Thyroid gland (tissue), 4 donors: ENCODE data around the gene PHPT1.

ENCODE experiments used
- POLR2A ChIP-seq, 2 donors: fragments of 450-650 bp; IDR thresholded peaks; one replicate each; pipeline ENCODE4 v1.6.1; 2017; ENCODE audit warnings: antibody characterized with exemption in 2 of 2, mild to moderate bottlenecking in 2 of 2, moderate library complexity in 1 of 2
- TF ChIP-seq, protein P1 (sequence below), 6 experiments: fragments of 200-600 bp in 3 of 6; fragments of 450-650 bp in 3 of 6; sonication (generic) in 3 of 6; IDR thresholded peaks; one replicate each; pipeline ENCODE4 v1.5.1; 2016 to 2019; ENCODE audit warnings: antibody characterized with exemption in 6 of 6, mild to moderate bottlenecking in 2 of 6, inconsistent platforms in 1 of 6, moderate library complexity in 1 of 6

DNA sequence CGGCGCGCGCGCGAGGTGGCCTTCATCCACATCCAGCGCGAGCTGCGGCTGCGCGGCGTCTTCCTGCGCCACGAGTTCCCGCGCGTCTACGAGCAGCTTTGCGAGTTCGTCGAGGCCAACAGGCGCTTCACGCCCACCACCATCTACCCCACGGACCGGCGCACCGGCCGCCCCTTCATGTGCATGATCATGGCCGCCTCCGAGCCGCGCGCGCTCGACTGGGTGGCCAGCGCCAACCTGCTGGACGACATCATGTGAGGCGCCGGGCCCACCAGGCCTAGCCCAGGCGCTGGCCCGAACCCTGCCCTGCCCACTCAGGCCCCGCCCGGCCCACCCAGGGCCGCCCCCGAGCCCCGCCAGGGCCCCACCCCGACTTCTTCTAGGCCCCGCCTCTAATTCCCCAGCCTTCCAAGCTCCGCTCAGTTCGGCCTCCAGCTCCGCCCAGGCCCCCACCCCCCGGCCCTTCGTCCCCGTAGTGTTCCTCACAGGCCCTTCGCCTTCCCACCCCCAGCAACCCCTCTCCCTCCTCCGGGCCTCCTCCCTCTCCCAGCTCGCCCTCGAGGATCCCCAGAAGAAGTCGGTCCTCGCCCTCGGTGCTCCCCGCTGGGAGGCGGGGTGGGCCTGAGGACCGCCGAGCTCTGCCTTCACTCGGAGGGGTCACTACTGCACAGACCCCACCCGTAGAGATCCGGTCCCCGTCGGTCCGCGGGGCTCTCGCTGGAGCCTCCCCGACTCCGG lies 2.0 kb upstream of the PHPT1 start:
- TF ChIP-seq, protein P1, sequence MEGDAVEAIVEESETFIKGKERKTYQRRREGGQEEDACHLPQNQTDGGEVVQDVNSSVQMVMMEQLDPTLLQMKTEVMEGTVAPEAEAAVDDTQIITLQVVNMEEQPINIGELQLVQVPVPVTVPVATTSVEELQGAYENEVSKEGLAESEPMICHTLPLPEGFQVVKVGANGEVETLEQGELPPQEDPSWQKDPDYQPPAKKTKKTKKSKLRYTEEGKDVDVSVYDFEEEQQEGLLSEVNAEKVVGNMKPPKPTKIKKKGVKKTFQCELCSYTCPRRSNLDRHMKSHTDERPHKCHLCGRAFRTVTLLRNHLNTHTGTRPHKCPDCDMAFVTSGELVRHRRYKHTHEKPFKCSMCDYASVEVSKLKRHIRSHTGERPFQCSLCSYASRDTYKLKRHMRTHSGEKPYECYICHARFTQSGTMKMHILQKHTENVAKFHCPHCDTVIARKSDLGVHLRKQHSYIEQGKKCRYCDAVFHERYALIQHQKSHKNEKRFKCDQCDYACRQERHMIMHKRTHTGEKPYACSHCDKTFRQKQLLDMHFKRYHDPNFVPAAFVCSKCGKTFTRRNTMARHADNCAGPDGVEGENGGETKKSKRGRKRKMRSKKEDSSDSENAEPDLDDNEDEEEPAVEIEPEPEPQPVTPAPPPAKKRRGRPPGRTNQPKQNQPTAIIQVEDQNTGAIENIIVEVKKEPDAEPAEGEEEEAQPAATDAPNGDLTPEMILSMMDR (IDR thresholded peaks at IDR 0.05) = no peak
- no peak for TF ChIP-seq POLR2A (IDR thresholded peaks at IDR 0.05)
